ENCODE results near the gene ITGB8. TPM values are rescaled to one million over a fixed set of nuclear protein-coding genes. Genes with fewer than 3 reads are reported as not detected.

Gene ITGB8
- total RNA-seq, 5 donors from 2014 or later (not counting 1 experiment from before 2014, with no cell fraction given) = 0.08 to 0.29 (median 0.16) TPM

DNA sequence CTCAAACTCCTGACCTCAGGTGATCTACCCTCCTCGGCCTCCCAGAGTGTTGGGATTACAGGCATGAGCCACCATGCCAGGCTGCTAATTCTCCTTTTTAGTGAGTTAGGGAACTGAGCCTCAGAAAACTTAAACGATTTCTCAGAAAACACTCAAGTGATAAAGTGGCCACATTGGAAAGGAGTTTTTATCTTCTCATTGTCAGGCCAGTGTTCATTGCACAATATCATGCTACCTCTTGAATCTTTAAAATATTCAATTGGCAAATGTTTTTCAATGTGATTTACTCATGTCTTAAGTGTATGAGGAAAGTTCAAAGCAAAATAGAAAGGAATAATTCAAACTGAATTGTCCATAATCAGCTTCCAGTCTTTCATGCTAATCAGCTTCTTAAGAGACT, 80.7 kb downstream of the ITGB8 start:
- no peaks in the 10 kb centered on the region for H3K4me1 Mint-ChIP-seq
- ChIA-PET CTCF (interaction anchor here in 1 of 2 donors (0.6 kb wide), 1 partner anchor 344 kb away, joined by 3 read pairs; no protein-coding TSS in a partner anchor), POLR2A (no interaction called here)
- WGBS (ENCODE audit: insufficient coverage) = 60% methylated on average over 1 of the region's 2 CpGs
- no peak for DNase-seq
- Histone ChIP-seq H3K4me1 (ENCODE audit: control insufficient read depth in 1 of 2, extremely low read depth in 1 of 2, insufficient read depth in 2 of 2, low read length in 2 of 2) (no peaks in the 10 kb centered on the region), H3K36me3 (ENCODE audit: control insufficient read depth in 2 of 2, extremely low read depth in 1 of 2, insufficient read depth in 1 of 2, low read length in 1 of 2) (no peaks in the 10 kb centered on the region), H3K9me3 (no peaks in the 10 kb centered on the region), H3K27me3 (replicated peaks in 1 of 2; ENCODE audit: control insufficient read depth in 2 of 2, extremely low read depth in 1 of 2, insufficient read depth in 2 of 2, low read length in 1 of 2) (no peaks in the 10 kb centered on the region), H3K27ac (ENCODE audit: low read length) (no peak overlapping the region), H3K4me3 (ENCODE audit: control insufficient read depth in 1 of 2, extremely low read depth in 1 of 2, low read length in 1 of 2) (no peak overlapping the region)
- no peak overlapping the region for H3K4me3 Mint-ChIP-seq
- H3K27ac Mint-ChIP-seq = no peak overlapping the region
- no peaks in the 10 kb centered on the region for H3K27me3 Mint-ChIP-seq
- no peaks in the 10 kb centered on the region for H3K36me3 Mint-ChIP-seq
- ATAC-seq (replicated peaks in 1 of 4) = no peak
- no peaks in the 10 kb centered on the region for H3K9me3 Mint-ChIP-seq

DNA sequence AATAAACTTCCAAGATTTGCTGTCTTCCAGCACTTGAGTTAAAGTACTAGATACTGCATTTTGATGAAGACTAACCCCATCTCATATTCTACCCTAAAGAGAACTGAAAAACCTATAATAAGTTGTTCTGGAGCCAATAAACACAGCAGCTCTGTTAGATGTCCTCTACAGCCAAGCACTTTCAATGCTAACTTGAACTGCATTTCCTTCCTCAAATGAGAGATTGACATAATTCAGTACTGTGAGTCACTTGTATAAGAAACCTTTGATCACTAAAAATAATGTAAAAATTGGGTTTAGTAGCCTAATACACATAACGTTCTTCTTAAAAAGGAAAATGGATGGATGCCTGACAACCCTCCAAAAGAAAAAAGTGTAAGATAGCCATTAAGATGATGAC, 81.3 kb downstream of the ITGB8 start:
- H3K27ac Mint-ChIP-seq = no peak overlapping the region
- no peaks in the 10 kb centered on the region for H3K36me3 Mint-ChIP-seq
- ATAC-seq (replicated peaks in 1 of 4) = no peak
- Histone ChIP-seq H3K4me3 (ENCODE audit: control insufficient read depth in 1 of 2, extremely low read depth in 1 of 2, low read length in 1 of 2) (no peak overlapping the region), H3K36me3 (ENCODE audit: control insufficient read depth in 2 of 2, extremely low read depth in 1 of 2, insufficient read depth in 1 of 2, low read length in 1 of 2) (no peaks in the 10 kb centered on the region), H3K27ac (ENCODE audit: low read length) (no peak overlapping the region), H3K9me3 (no peaks in the 10 kb centered on the region), H3K4me1 (ENCODE audit: control insufficient read depth in 1 of 2, extremely low read depth in 1 of 2, insufficient read depth in 2 of 2, low read length in 2 of 2) (no peaks in the 10 kb centered on the region), H3K27me3 (replicated peaks in 1 of 2; ENCODE audit: control insufficient read depth in 2 of 2, extremely low read depth in 1 of 2, insufficient read depth in 2 of 2, low read length in 1 of 2) (no peaks in the 10 kb centered on the region)
- H3K4me1 Mint-ChIP-seq = no peaks in the 10 kb centered on the region
- no CpG with 5 or more reads among the region's 1 CpG for WGBS (ENCODE audit: insufficient coverage)
- no peaks in the 10 kb centered on the region for H3K9me3 Mint-ChIP-seq
- no peaks in the 10 kb centered on the region for H3K27me3 Mint-ChIP-seq
- no peak for DNase-seq
- POLR2A ChIA-PET = no interaction called here
- CTCF ChIA-PET = no interaction called here
- no peak overlapping the region for H3K4me3 Mint-ChIP-seq

DNA sequence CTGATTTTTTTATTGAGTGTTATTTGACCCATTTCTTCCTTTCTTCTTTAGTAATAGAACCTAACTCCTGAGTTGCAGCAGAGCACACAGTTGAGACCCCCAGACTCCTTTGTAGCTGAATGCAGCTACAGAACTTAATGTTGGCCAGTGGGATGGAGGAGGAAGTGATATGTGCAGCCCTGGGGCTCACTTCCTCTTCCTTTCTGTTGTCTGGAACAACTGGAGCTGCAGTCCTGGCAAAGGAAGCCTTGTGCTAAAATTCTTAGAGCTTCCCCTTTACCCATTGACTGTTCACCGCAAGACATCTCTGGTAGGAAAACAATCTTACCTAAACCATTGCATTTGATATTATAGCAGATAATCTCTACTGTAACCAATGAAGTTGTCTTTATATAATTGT, 86.6 kb downstream of the ITGB8 start:
- ChIA-PET CTCF (no interaction called here), POLR2A (no interaction called here)
- no peaks in the 10 kb centered on the region for H3K4me1 ChIP-seq (ENCODE audit: control insufficient read depth in 1 of 2, extremely low read depth in 1 of 2, insufficient read depth in 2 of 2, low read length in 2 of 2)
- Mint-ChIP-seq H3K27me3 (no peaks in the 10 kb centered on the region), H3K9me3 (no peaks in the 10 kb centered on the region), H3K27ac (no peak overlapping the region), H3K4me3 (no peak overlapping the region), H3K4me1 (no peaks in the 10 kb centered on the region), H3K36me3 (no peaks in the 10 kb centered on the region)
- ATAC-seq (replicated peaks in 1 of 4) (no peak), DNase-seq (no peak)
- H3K9me3 ChIP-seq = no peaks in the 10 kb centered on the region
- no peak overlapping the region for H3K27ac ChIP-seq (ENCODE audit: low read length)
- no peaks in the 10 kb centered on the region for H3K27me3 ChIP-seq (replicated peaks in 1 of 2; ENCODE audit: control insufficient read depth in 2 of 2, extremely low read depth in 1 of 2, insufficient read depth in 2 of 2, low read length in 1 of 2)
- WGBS (ENCODE audit: insufficient coverage) = no CpG with 5 or more reads among the region's 1 CpG
- H3K4me3 ChIP-seq (ENCODE audit: control insufficient read depth in 1 of 2, extremely low read depth in 1 of 2, low read length in 1 of 2) = no peak overlapping the region
- H3K36me3 ChIP-seq (ENCODE audit: control insufficient read depth in 2 of 2, extremely low read depth in 1 of 2, insufficient read depth in 1 of 2, low read length in 1 of 2) = no peaks in the 10 kb centered on the region

DNA sequence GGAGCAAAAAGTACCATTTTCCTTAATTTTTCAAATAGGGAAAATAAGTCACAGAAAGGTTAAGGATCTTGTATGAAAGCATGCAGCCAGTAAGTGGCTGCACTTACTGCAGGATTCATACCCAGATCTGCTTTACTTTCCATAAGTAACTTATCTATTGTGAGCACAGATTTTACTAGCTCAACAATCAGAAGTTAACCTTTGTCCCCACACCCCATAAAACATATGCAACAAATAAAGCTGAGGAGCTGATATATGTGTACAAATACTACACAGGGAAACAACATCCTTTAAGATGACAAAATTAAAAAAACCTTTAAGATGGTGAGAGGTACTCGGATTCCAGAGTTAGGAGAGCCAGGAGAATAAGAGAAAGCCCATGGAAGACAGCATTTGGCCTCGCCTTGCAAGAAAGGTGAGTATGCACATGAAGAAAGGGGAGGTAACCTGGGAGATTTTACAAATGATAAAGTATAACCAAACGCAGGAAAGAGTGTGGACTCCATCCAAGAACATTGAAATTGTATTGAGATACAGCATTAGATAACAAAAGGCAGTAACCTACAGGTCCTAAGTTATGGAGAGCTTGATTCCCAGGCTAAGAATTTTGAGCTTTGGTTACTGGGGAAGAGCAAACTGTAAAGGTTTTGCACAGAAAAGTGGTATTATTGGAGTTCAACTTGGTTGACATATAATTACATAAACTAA, 87.1 kb downstream of the ITGB8 start:
- Histone ChIP-seq H3K27ac (ENCODE audit: low read length) (no peak overlapping the region), H3K27me3 (replicated peaks in 1 of 2; ENCODE audit: control insufficient read depth in 2 of 2, extremely low read depth in 1 of 2, insufficient read depth in 2 of 2, low read length in 1 of 2) (no peaks in the 10 kb centered on the region), H3K36me3 (ENCODE audit: control insufficient read depth in 2 of 2, extremely low read depth in 1 of 2, insufficient read depth in 1 of 2, low read length in 1 of 2) (no peaks in the 10 kb centered on the region), H3K4me3 (ENCODE audit: control insufficient read depth in 1 of 2, extremely low read depth in 1 of 2, low read length in 1 of 2) (no peak overlapping the region), H3K9me3 (no peaks in the 10 kb centered on the region), H3K4me1 (ENCODE audit: control insufficient read depth in 1 of 2, extremely low read depth in 1 of 2, insufficient read depth in 2 of 2, low read length in 2 of 2) (no peaks in the 10 kb centered on the region)
- ATAC-seq (replicated peaks in 1 of 4) (no peak), DNase-seq (no peak)
- CTCF ChIA-PET = no interaction called here
- H3K9me3 Mint-ChIP-seq = no peaks in the 10 kb centered on the region
- POLR2A ChIA-PET = no interaction called here
- no peaks in the 10 kb centered on the region for H3K4me1 Mint-ChIP-seq
- WGBS (ENCODE audit: insufficient coverage) = 71% methylated on average over 1 of the region's 3 CpGs
- H3K4me3 Mint-ChIP-seq = no peak overlapping the region
- no peak overlapping the region for H3K27ac Mint-ChIP-seq
- H3K36me3 Mint-ChIP-seq = no peaks in the 10 kb centered on the region
- no peaks in the 10 kb centered on the region for H3K27me3 Mint-ChIP-seq

DNA sequence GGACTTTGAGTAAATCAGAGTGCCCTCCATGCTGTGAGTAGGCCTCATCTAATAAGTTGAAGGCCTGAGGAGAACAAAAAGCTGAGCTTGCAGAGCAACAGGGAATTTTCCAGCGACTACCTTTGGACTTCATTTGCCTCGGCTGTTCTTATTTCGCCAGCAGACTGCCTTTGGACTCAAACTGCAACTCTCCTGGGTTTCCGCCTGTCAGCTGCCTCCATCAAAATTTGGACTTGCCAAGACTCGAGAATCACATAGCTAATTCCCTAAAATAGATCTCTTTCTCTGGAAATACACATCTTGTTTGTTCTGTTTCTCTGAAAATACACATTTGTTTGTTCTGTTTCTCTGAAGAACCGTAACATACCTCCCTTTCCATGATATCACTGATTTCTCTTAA, 93.8 kb downstream of the ITGB8 start:
- Histone ChIP-seq H3K4me1 (ENCODE audit: control insufficient read depth in 1 of 2, extremely low read depth in 1 of 2, insufficient read depth in 2 of 2, low read length in 2 of 2) (no peaks in the 10 kb centered on the region), H3K9me3 (no peaks in the 10 kb centered on the region), H3K27ac (ENCODE audit: low read length) (no peak overlapping the region), H3K36me3 (ENCODE audit: control insufficient read depth in 2 of 2, extremely low read depth in 1 of 2, insufficient read depth in 1 of 2, low read length in 1 of 2) (no peaks in the 10 kb centered on the region), H3K4me3 (ENCODE audit: control insufficient read depth in 1 of 2, extremely low read depth in 1 of 2, low read length in 1 of 2) (no peak overlapping the region), H3K27me3 (replicated peaks in 1 of 2; ENCODE audit: control insufficient read depth in 2 of 2, extremely low read depth in 1 of 2, insufficient read depth in 2 of 2, low read length in 1 of 2) (no peaks in the 10 kb centered on the region)
- ATAC-seq (replicated peaks in 1 of 4) = no peak
- Mint-ChIP-seq H3K4me3 (no peak overlapping the region), H3K36me3 (no peaks in the 10 kb centered on the region), H3K27me3 (peaks cover 0 to under 1% of the 10 kb centered on the region in 2 donors), H3K4me1 (no peaks in the 10 kb centered on the region), H3K9me3 (no peaks in the 10 kb centered on the region), H3K27ac (no peak overlapping the region)
- ChIA-PET CTCF (no interaction called here), POLR2A (no interaction called here)
- 86% methylated on average over 6 of the region's 6 CpGs for WGBS (ENCODE audit: insufficient coverage)
- DNase-seq = no peak

DNA sequence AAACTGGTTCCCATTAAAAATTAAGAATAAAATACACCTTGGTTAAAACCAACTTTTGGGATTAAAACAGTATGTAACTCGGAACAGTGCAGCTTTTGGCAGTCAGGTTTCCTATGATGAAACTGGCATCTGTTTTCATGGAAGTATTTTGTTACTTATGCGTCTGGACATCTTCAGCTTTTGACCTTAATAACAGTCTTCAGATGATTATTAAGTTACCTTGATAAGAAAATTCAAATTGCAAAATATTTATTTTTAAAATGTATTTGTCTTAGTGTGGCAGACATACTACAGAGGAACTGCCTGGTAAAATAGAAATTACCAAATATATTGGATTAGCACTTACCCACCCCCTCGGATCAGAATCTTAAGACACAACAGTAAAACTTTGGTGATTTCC, 100.0 kb downstream of the ITGB8 start:
- WGBS (ENCODE audit: insufficient coverage) = no CpG with 5 or more reads among the region's 3 CpGs
- no peaks in the 10 kb centered on the region for H3K27me3 ChIP-seq (replicated peaks in 1 of 2; ENCODE audit: control insufficient read depth in 2 of 2, extremely low read depth in 1 of 2, insufficient read depth in 2 of 2, low read length in 1 of 2)
- H3K36me3 Mint-ChIP-seq = no peaks in the 10 kb centered on the region
- no peaks in the 10 kb centered on the region for H3K36me3 ChIP-seq (ENCODE audit: control insufficient read depth in 2 of 2, extremely low read depth in 1 of 2, insufficient read depth in 1 of 2, low read length in 1 of 2)
- H3K27ac Mint-ChIP-seq = no peak overlapping the region
- no peak for DNase-seq
- no peak overlapping the region for H3K27ac ChIP-seq (ENCODE audit: low read length)
- ChIA-PET POLR2A (no interaction called here), CTCF (interaction anchor here in 1 of 2 donors (0.6 kb wide), 1 partner anchor 449 kb away, joined by 4 read pairs; no protein-coding TSS in a partner anchor)
- ATAC-seq (replicated peaks in 1 of 4) = no peak
- H3K9me3 ChIP-seq = no peaks in the 10 kb centered on the region
- H3K9me3 Mint-ChIP-seq = no peaks in the 10 kb centered on the region
- H3K27me3 Mint-ChIP-seq = peaks cover 0 to 5% of the 10 kb centered on the region in 2 donors
- no peak overlapping the region for H3K4me3 ChIP-seq (ENCODE audit: control insufficient read depth in 1 of 2, extremely low read depth in 1 of 2, low read length in 1 of 2)
- no peaks in the 10 kb centered on the region for H3K4me1 Mint-ChIP-seq
- H3K4me3 Mint-ChIP-seq = no peak overlapping the region
- H3K4me1 ChIP-seq (ENCODE audit: control insufficient read depth in 1 of 2, extremely low read depth in 1 of 2, insufficient read depth in 2 of 2, low read length in 2 of 2) = no peaks in the 10 kb centered on the region

DNA sequence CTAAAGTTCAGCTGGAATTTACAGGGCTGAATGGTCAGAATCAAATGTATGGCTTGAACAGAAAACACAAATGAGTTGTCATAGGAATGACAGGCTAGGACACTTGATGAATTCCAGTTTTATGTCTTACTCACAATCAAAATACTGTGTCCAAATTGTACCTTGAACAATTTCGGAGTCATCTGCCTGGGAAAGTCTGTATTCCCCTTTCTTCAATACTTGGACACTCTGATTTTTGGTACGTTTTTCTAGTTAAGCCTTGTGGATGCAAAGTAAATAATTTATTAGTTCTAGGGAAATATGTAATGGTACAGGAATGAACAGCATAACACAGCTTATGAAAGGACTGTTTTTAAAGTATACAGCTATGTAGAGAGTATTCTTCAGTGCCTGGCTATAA, 100.4 kb downstream of the ITGB8 start:
- ChIA-PET POLR2A (no interaction called here), CTCF (no interaction called here)
- peaks cover 0 to 5% of the 10 kb centered on the region in 2 donors for H3K27me3 Mint-ChIP-seq
- no peaks in the 10 kb centered on the region for H3K4me1 Mint-ChIP-seq
- 80% methylated on average over 1 of the region's 2 CpGs for WGBS (ENCODE audit: insufficient coverage)
- DNase-seq (no peak), ATAC-seq (replicated peaks in 1 of 4) (no peak)
- no peaks in the 10 kb centered on the region for H3K9me3 Mint-ChIP-seq
- no peaks in the 10 kb centered on the region for H3K36me3 Mint-ChIP-seq
- H3K27me3 ChIP-seq (replicated peaks in 1 of 2; ENCODE audit: control insufficient read depth in 2 of 2, extremely low read depth in 1 of 2, insufficient read depth in 2 of 2, low read length in 1 of 2) = no peaks in the 10 kb centered on the region
- H3K4me3 ChIP-seq (ENCODE audit: control insufficient read depth in 1 of 2, extremely low read depth in 1 of 2, low read length in 1 of 2) = no peak overlapping the region
- no peaks in the 10 kb centered on the region for H3K4me1 ChIP-seq (ENCODE audit: control insufficient read depth in 1 of 2, extremely low read depth in 1 of 2, insufficient read depth in 2 of 2, low read length in 2 of 2)
- no peak overlapping the region for H3K4me3 Mint-ChIP-seq
- H3K27ac Mint-ChIP-seq = no peak overlapping the region
- no peak overlapping the region for H3K27ac ChIP-seq (ENCODE audit: low read length)
- no peaks in the 10 kb centered on the region for H3K9me3 ChIP-seq
- H3K36me3 ChIP-seq (ENCODE audit: control insufficient read depth in 2 of 2, extremely low read depth in 1 of 2, insufficient read depth in 1 of 2, low read length in 1 of 2) = no peaks in the 10 kb centered on the region
